ENCODE data around the gene FBXW5.

Gene FBXW5

DNA sequence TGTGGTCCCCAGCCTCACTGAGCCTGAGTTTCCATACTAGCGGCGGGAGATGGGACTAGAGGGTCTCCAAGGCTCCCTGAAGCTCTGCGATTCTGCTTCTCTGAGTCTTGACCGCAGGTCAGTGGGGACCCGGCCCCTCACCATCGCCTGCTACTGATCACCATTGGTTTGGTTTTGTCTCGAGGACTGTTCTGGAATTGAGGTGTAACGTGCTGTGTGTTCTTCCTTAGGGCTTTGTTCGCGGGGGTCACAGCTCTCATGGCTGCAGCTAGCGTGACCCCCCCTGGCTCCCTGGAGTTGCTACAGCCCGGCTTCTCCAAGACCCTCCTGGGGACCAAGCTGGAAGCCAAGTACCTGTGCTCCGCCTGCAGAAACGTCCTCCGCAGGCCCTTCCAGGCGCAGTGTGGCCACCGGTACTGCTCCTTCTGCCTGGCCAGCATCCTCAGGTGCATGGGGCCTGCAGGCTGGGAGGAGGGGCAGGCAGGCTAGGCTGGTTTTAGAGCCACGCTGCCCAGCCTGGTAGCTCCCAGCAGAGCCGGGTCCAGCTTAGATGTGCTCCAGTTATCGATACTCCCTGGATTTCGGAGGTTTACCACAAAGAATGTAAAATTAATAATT lies 45.9 kb downstream of the FBXW5 start:
- H3K27ac ChIP-seq: no peak overlapping the region
- TF ChIP-seq FOXP2 (optimal IDR thresholded peaks at IDR 0.05; ENCODE audit: control extremely low read depth, extremely low read length, insufficient read depth) (no peak), POLR2AphosphoS5 (IDR thresholded peaks at IDR 0.05; ENCODE audit: borderline replicate concordance, low read depth, low read length) (no peak), EZH2 (IDR thresholded peaks at IDR 0.05) (no peak)
- no peak overlapping the region for H3K9ac ChIP-seq (ENCODE audit: insufficient read length)
- DNase-seq (ENCODE audit: low read depth, low spot score): no peak
- no peak overlapping the region for H3K4me3 ChIP-seq
- H3K9me3 ChIP-seq (ENCODE audit: low read depth, low read length): no peaks in the 10 kb centered on the region
- peaks cover 38% of the 10 kb centered on the region for H3K36me3 ChIP-seq (ENCODE audit: insufficient read depth, low read length)

DNA sequence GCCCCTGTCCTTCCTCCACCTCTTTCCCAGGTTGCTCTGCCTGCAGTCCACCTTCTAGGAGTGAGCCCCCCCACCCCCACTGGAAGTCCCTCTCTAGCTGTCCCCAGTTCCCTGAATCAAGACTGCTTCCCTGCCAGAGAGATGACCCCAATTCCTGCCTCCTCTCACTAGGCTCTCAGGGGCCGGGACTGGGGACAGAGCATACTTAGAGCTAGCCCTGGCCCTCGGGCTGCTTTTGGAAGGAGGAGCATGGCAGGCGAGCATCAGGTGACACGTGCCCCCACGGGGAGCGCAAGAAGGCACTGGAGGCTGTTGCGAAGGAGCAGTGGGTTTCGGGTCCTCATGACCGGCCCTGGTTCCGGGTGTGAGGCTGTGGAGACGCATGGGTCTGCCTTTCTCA lies 48.5 kb downstream of the FBXW5 start:
- DNase-seq (ENCODE audit: low read depth, low spot score): no peak
- no peak overlapping the region for H3K9ac ChIP-seq (ENCODE audit: insufficient read length)
- no peaks in the 10 kb centered on the region for H3K9me3 ChIP-seq (ENCODE audit: low read depth, low read length)
- peaks cover 22% of the 10 kb centered on the region for H3K36me3 ChIP-seq (ENCODE audit: insufficient read depth, low read length)
- no peak overlapping the region for H3K4me3 ChIP-seq
- TF ChIP-seq FOXP2 (optimal IDR thresholded peaks at IDR 0.05; ENCODE audit: control extremely low read depth, extremely low read length, insufficient read depth) (no peak), POLR2AphosphoS5 (IDR thresholded peaks at IDR 0.05; ENCODE audit: borderline replicate concordance, low read depth, low read length) (no peak), EZH2 (IDR thresholded peaks at IDR 0.05) (no peak)
- no peak overlapping the region for H3K27ac ChIP-seq

DNA sequence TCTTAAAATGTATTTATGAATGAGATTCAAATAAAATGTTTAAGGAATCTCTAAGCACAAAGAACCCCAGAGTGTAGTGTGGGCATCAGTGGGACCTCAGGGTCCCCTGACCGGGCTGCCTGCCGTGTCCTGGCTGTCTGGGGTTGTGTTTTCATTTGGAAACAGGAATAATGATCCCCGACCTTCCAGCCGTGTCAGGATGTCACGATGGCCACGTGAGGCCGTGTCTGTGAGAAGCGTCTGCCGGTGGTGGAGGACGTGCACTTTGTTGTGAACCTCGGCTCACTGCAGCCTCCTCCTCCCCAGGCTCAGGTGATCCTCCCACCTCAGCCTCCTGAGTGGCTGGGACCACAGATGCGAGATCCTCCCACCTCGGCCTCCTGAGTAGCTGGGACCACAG lies 53.9 kb downstream of the FBXW5 start:
- no peaks in the 10 kb centered on the region for H3K9me3 ChIP-seq (ENCODE audit: low read depth, low read length)
- DNase-seq (ENCODE audit: low read depth, low spot score): no peak
- no peak overlapping the region for H3K27ac ChIP-seq
- no peak for TF ChIP-seq FOXP2 (optimal IDR thresholded peaks at IDR 0.05; ENCODE audit: control extremely low read depth, extremely low read length, insufficient read depth)
- no peak for TF ChIP-seq EZH2 (IDR thresholded peaks at IDR 0.05)
- no peak for TF ChIP-seq POLR2AphosphoS5 (IDR thresholded peaks at IDR 0.05; ENCODE audit: borderline replicate concordance, low read depth, low read length)
- H3K4me3 ChIP-seq: no peak overlapping the region
- no peak overlapping the region for H3K9ac ChIP-seq (ENCODE audit: insufficient read length)
- peaks cover 7% of the 10 kb centered on the region; the same call in 1 of the 2 replicates for H3K36me3 ChIP-seq (ENCODE audit: insufficient read depth, low read length)

Measured in SK-N-MC (cell line).